Loucy (cell line): Measurements from ENCODE around the gene GAS7.

ENCODE experiments used
- CTCF ChIP-seq: fragments of 200-600 bp; sonication (generic); conservative IDR thresholded peaks from 2 replicates; pipeline ENCODE4 v1.5.1; 2014; ENCODE audit warnings: mild to moderate bottlenecking, antibody characterized with exemption, low read length
- EZH2phosphoT487 ChIP-seq: fragments of 200-600 bp; IDR thresholded peaks from 2 replicates; pipeline ENCODE4 v1.6.1; 2018; ENCODE audit warnings: antibody characterized with exemption, mild to moderate bottlenecking, moderate library complexity, borderline replicate concordance

- no peak for TF ChIP-seq CTCF
- no peak for TF ChIP-seq EZH2phosphoT487
Measured at GRCh38 chr17:9893411-9894012, 304.9 kb downstream of the GAS7 start.
